Liver (tissue), 9 donors: Measurements from ENCODE around the gene HGFAC. TPM values are rescaled to one million over a fixed set of nuclear protein-coding genes. Genes with fewer than 3 reads are reported as not detected.

Experiments
- DNase-seq: peaks from one replicate; pipeline ENCODE4 v3.0.0-alpha.2; 2017; ENCODE audit warnings: low spot score
- H3K27ac ChIP-seq, 2 donors: one replicate each; pipeline ENCODE4 v1.7.0; 2013; ENCODE audit warnings: inconsistent platforms in 2 of 2, low read length in 2 of 2, control low read depth in 1 of 2, low read depth in 1 of 2, mild to moderate bottlenecking in 1 of 2
- H3K27me3 ChIP-seq, 4 donors: one replicate each; pipeline versions ENCODE4 v1.6.1 to v1.7.0; 2013; ENCODE audit warnings: low read length in 3 of 4, inconsistent platforms in 1 of 4, mild to moderate bottlenecking in 1 of 4, moderate library complexity in 1 of 4; ENCODE audit not compliant: control insufficient read depth in 4 of 4, insufficient read depth in 4 of 4
- H3K36me3 ChIP-seq, 4 donors: one replicate each; pipeline versions ENCODE4 v1.6.1 to v1.7.0; 2013; ENCODE audit warnings: low read length in 3 of 4, mild to moderate bottlenecking in 3 of 4, low read depth in 1 of 4, moderate library complexity in 1 of 4; ENCODE audit not compliant: control insufficient read depth in 4 of 4, insufficient read depth in 3 of 4
- H3K4me1 ChIP-seq, 4 donors: one replicate each; pipeline versions ENCODE4 v1.6.1 to v1.7.0; 2013; ENCODE audit warnings: low read length in 3 of 4, mild to moderate bottlenecking in 3 of 4, moderate library complexity in 1 of 4; ENCODE audit not compliant: control insufficient read depth in 4 of 4, insufficient read depth in 4 of 4
- H3K4me3 ChIP-seq, 3 donors: one replicate each; pipeline versions ENCODE4 v1.6.1 to v1.7.0; 2013; ENCODE audit warnings: low read length in 3 of 3, control low read depth in 1 of 3, low read depth in 1 of 3, mild to moderate bottlenecking in 1 of 3
- H3K9ac ChIP-seq, 2 donors: one replicate each; pipeline ENCODE4 v1.7.0; 2013; ENCODE audit warnings: low read length in 2 of 2, mild to moderate bottlenecking in 2 of 2, moderate library complexity in 2 of 2, control low read depth in 1 of 2, low read depth in 1 of 2
- H3K9me3 ChIP-seq, 4 donors: one replicate each; pipeline versions ENCODE4 v1.6.1 to v1.7.0; 2013; ENCODE audit warnings: low read length in 3 of 4; ENCODE audit not compliant: control insufficient read depth in 4 of 4
- CTCF ChIP-seq: fragments of 150-350 bp; IDR thresholded peaks from 2 replicates; pipeline ENCODE4 v1.5.1; 2017; ENCODE audit warnings: improper control_type of control experiment, low read depth, low read length; ENCODE audit not compliant: missing input control
- EGR1 ChIP-seq, 2 donors: IDR thresholded peaks; 2 replicates each; pipeline ENCODE4 v1.6.1; 2016 to 2018; ENCODE audit warnings: antibody characterized with exemption in 2 of 2, low read depth in 2 of 2
- FOXA2 ChIP-seq: IDR thresholded peaks from 2 replicates; pipeline ENCODE4 v1.6.1; 2016; ENCODE audit warnings: antibody characterized with exemption
- HNF4A ChIP-seq, 2 donors: conservative IDR thresholded peaks; 2 replicates each; pipeline ENCODE4 v1.6.1; 2016; ENCODE audit warnings: antibody characterized with exemption in 2 of 2, mild to moderate bottlenecking in 2 of 2
- HNF4G ChIP-seq: IDR thresholded peaks from 2 replicates; pipeline ENCODE4 v1.6.1; 2016; ENCODE audit warnings: antibody characterized with exemption
- NR2F2 ChIP-seq: IDR thresholded peaks from 2 replicates; pipeline ENCODE4 v1.6.1; 2016; ENCODE audit warnings: antibody characterized with exemption
- RAD21 ChIP-seq, 2 donors: IDR thresholded peaks; 2 replicates each; pipeline ENCODE4 v1.6.1; 2016; ENCODE audit warnings: antibody characterized with exemption in 2 of 2, mild to moderate bottlenecking in 2 of 2
- REST ChIP-seq: IDR thresholded peaks from 2 replicates; pipeline ENCODE4 v1.6.1; 2016; ENCODE audit warnings: antibody characterized with exemption, mild to moderate bottlenecking
- RXRA ChIP-seq, 2 donors: IDR thresholded peaks; 2 replicates each; pipeline ENCODE4 v1.6.1; 2017 to 2018; ENCODE audit warnings: antibody characterized with exemption in 2 of 2, mild to moderate bottlenecking in 1 of 2
- SP1 ChIP-seq: IDR thresholded peaks from 2 replicates; pipeline ENCODE4 v1.6.1; 2018; ENCODE audit warnings: antibody characterized with exemption, mild to moderate bottlenecking
- TAF1 ChIP-seq: conservative IDR thresholded peaks from 2 replicates; pipeline ENCODE4 v1.6.1; 2016; ENCODE audit warnings: antibody characterized with exemption, mild to moderate bottlenecking
- YY1 ChIP-seq: IDR thresholded peaks from 2 replicates; pipeline ENCODE4 v1.6.1; 2016; ENCODE audit warnings: antibody characterized with exemption, mild to moderate bottlenecking
- ZBTB33 ChIP-seq: IDR thresholded peaks from 2 replicates; pipeline ENCODE4 v1.6.1; 2016; ENCODE audit warnings: antibody characterized with exemption
- WGBS: extraction: QIAGEN DNeasy Blood & Tissue Kit; methylation state at CpG from one replicate; pipeline ENCODE4 v1.1.7; 2013; 5-methylcytosine and 5-hydroxymethylcytosine counted together
- polyA plus RNA-seq, 2 donors: library from polyadenylated mRNA; stranded (reverse) in 1 of 2; unstranded in 1 of 2; fragments of 200-250 nt in 1 of 2; fragments of >200 nt in 1 of 2; fragmentation: Nextera tagmentation in 1 of 2; extraction: Ambion mirVana in 1 of 2; gene quantifications; one replicate each; pipeline versions ENCODE4 v1.2.1 to v1.2.3, GENCODE V29; 2013 to 2015
- total RNA-seq, 2 donors: library from RNA; depleted of rRNA; stranded (reverse); fragments of >200 nt; gene quantifications; one replicate each; pipeline ENCODE4 v1.2.3, GENCODE V29; 2014
- donor health status: healthy.
- donor health status: healthy.
- donor health status: healthy.
- donor health status: healthy.
- donor health status: healthy.

The HGFAC gene
- total and polyA plus RNA-seq, 4 donors, result 23.3 to 133 (median 82.7) TPM

GRCh38 chr4:3423406-3423805, 18.4 kb upstream of the HGFAC start:
- WGBS, result 96% methylated on average over 16 of the region's 16 CpGs
- no peak for TF ChIP-seq NR2F2
- no peak for TF ChIP-seq ZBTB33
- no peak for TF ChIP-seq TAF1
- TF ChIP-seq EGR1 (IDR thresholded peaks at IDR 0.05; ENCODE audit: low read depth in 2 of 2), result no peak
- TF ChIP-seq CTCF, result no peak
- TF ChIP-seq FOXA2, result no peak
- no peak for TF ChIP-seq REST
- no peak for TF ChIP-seq HNF4A (conservative IDR thresholded peaks at IDR 0.05)
- TF ChIP-seq RXRA (IDR thresholded peaks at IDR 0.05), result no peak
- TF ChIP-seq RAD21 (IDR thresholded peaks at IDR 0.05), result no peak
- no peak for TF ChIP-seq HNF4G
- no peak for TF ChIP-seq SP1
- peaks cover 0 to 12% (median 3%) of the 10 kb centered on the region in 4 donors for H3K4me1 ChIP-seq
- no peaks in the 10 kb centered on the region for H3K27me3 ChIP-seq
- no peak overlapping the region for H3K9ac ChIP-seq
- H3K4me3 ChIP-seq, result no peak overlapping the region
- DNase-seq, result no peak
- no peaks in the 10 kb centered on the region for H3K9me3 ChIP-seq
- H3K36me3 ChIP-seq, result peaks cover 6 to 46% (median 10%) of the 10 kb centered on the region in 4 donors
- no peak overlapping the region for H3K27ac ChIP-seq

DNA sequence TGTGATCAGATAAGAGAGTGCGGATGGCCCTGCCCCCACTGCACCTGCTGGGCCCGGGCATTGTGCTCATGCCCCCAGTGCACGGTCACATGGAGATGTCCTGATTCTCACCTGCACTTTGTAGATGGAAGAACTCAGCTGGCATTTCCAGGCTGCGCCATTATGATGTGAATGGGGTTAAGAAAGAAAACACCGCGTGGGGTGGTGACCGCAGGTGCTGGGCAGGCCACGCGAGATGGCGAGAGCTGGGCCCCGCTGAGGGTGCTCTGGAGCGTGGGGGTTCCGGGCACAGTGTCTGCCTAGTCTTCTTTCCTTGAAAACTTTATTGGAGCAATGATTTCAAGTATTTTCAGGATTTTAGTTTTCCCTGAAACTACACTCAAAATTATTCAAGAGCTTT, 17.8 kb upstream of the HGFAC start:
- peaks cover 6 to 46% (median 11%) of the 10 kb centered on the region in 4 donors for H3K36me3 ChIP-seq
- 96% methylated on average over 13 of the region's 13 CpGs for WGBS
- DNase-seq, result no peak
- no peak overlapping the region for H3K27ac ChIP-seq
- H3K9me3 ChIP-seq, result no peaks in the 10 kb centered on the region
- no peak for TF ChIP-seq YY1
- TF ChIP-seq SP1, result no peak
- no peak overlapping the region for H3K9ac ChIP-seq
- H3K27me3 ChIP-seq, result no peaks in the 10 kb centered on the region
- H3K4me1 ChIP-seq, result peaks cover 0 to 9% (median 3%) of the 10 kb centered on the region in 4 donors
- no peak overlapping the region for H3K4me3 ChIP-seq
